ENCODE results near the gene CNTN1. TPM values are rescaled to one million over a fixed set of nuclear protein-coding genes. Genes with fewer than 3 reads are reported as not detected.

The CNTN1 gene
- total RNA-seq, 2 donors from 2014 or later = 0.44 to 0.68 TPM

DNA sequence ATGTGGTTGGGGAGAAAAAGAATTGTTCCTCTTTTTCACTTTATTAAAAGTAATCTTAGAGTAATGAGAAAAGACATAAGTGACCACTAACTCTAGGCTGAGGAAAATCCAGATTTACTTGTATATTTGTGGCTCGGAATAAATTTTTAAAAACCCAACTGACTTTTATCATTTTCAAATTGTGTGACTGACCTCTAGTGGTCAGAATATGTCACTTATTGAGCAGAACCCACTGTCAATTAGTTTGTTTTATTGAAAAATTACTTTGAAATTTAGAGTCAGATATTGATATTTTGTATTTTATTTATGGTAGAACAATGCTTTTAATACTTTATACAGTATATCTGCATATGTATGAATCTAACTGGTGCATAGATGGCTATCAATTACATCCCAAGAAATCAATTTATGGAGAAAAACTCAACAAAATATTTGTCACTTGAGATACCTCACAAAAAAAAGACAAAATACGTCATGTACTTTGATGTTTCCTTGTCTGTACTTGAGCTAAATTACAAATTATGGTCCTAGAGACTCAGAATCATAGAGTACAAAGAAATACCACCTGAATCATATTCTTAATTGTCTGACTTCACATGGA is 229.4 kb downstream of the CNTN1 start:
- no peak for DNase-seq
- no peak for ATAC-seq
- intact Hi-C loops (cut with DNase I) = loop anchor here in 1 of 2 donors (5.0 to 10.0 kb wide), 3 partner anchors 299 to 767 kb away; no protein-coding TSS in a partner anchor

DNA sequence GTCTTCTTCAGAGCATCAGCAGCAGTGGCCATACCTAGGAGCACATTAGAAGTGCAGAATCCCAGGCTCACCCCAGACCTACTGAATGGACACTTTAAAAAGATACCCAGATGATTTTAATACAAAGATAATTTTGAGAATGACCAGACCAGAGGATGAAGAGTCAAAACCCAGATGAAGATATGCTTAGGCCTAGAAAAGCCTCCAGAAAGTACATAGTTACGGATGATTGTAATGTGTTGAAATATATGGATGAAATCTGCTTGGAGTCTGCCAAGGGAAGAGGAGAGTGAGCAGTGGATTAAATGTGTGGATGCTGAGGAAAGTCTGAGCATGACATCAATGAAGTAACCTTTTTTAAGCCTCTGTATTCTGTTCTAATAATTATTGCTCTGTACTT is 245.7 kb downstream of the CNTN1 start:
- DNase-seq (no peak), ATAC-seq (no peak)
- intact Hi-C loops (cut with DNase I) = no loop called here

DNA sequence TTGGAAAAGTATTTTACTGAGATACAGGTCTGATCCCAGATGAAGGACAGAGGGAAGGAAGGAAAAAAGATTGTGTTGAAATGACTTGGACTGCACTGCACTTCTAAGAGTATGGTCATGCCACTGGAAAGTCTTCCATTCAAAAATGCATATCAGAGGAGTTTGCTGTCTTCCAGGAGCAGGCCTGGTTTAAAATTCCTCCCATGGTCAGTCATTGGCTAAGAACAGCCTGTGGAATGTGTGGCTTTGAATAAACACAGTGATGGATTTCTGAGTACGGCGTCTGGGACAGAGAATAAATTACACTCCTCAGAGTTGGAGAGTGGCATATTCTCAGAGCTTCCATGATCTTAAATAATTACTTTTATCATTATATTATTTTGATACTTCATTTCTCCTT is 250.1 kb downstream of the CNTN1 start:
- ATAC-seq (no peak), DNase-seq (no peak)
- intact Hi-C loops (cut with DNase I) = loop anchor here in 1 of 2 donors (10.0 kb wide), 1 partner anchor 1082 kb away; no protein-coding TSS in a partner anchor

GRCh38 chr12:40945772-40946171 is 253.5 kb downstream of the CNTN1 start:
- DNase-seq (no peak), ATAC-seq (no peak)
- intact Hi-C loops (cut with DNase I) = loop anchor here in 1 of 2 donors (10.0 kb wide), 1 partner anchor 1079 kb away; no protein-coding TSS in a partner anchor

GRCh38 chr12:40946612-40947194 is 254.5 kb downstream of the CNTN1 start:
- intact Hi-C loops (cut with DNase I) = loop anchor here in 1 of 2 donors (10.0 kb wide), 1 partner anchor 1078 kb away; no protein-coding TSS in a partner anchor
- ATAC-seq = no peak
- DNase-seq = no peak

- no peak for ATAC-seq
- no peak for DNase-seq
- intact Hi-C loops (cut with DNase I) = loop anchor here in 1 of 2 donors (10.0 kb wide), 1 partner anchor 1077 kb away; no protein-coding TSS in a partner anchor
Observed at GRCh38 chr12:40947797-40948196, 255.6 kb downstream of the CNTN1 start.

DNA sequence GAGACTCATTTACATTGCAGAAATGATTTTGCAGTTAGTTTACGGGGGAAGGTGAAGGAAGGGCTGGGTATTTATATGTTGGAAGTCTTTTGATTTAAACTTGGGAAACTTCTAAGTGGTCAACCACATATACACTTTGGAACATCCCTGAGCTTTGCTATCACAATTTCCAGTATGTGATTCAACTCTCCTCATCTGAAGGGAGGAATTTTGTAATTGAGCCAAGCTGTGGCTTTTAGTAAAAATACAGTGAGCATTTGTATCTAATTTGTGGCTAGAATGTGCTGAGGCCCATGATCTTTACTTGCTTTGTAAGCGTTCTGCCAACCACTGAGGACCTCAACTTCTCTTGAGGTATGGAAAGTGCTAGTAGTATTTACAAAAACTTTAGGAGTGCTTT is 260.8 kb downstream of the CNTN1 start:
- ATAC-seq = no peak

DNA sequence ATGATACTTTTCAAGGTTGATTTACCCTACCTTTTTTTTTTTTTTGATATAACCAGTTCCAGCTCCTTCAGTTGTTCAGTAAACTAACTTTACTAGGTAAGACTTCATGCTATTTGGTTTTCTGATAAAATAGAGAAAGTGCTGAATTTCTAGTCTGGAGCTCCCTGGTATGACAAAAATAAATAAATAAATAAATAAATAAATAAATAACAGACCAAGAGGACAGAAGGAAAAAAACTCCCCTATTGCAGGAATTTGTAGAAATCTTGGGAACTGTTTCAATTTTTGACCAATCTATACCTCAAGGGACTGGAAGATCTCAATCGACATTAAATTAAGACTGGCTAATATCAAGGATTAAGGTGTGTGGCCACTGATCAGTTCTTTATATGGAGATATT is 265.2 kb downstream of the CNTN1 start:
- ATAC-seq = no peak

More for the DNA sequence above, 260.8 kb downstream of the CNTN1 start:
- DNase-seq = no peak
- intact Hi-C loops (cut with DNase I) = no loop called here

GRCh38 chr12:40959041-40959440 is 266.8 kb downstream of the CNTN1 start:
- ATAC-seq = no peak
- no peak for DNase-seq
- intact Hi-C loops (cut with DNase I) = no loop called here

More for the DNA sequence above, 265.2 kb downstream of the CNTN1 start:
- DNase-seq = no peak
- intact Hi-C loops (cut with DNase I) = no loop called here

DNA sequence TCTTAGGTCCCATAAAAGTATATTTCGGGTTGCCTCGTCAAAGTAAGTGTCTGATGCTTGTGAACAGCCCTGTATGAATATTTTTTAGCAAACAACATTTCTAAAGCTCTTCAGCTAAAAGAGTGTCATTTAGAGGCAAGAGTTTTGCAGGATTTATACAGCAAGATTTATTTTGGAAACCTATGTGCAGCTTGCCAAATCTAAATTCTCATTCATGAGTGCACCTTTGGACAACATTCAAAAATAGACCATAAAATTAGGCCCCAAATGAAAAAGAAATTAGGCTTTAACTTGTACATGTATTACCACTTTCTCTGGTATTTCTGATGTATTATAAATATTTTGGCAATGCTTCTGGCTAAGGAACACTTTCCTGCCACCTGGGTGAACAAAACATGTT is 271.5 kb downstream of the CNTN1 start:
- ATAC-seq (no peak), DNase-seq (no peak)
- intact Hi-C loops (cut with DNase I) = no loop called here

- no peak for DNase-seq
- intact Hi-C loops (cut with DNase I) = no loop called here
- ATAC-seq = no peak
Observed at GRCh38 chr12:40969796-40970195, 277.6 kb downstream of the CNTN1 start.

- ATAC-seq (no peak), DNase-seq (no peak)
- intact Hi-C loops (cut with DNase I) = no loop called here
Observed at GRCh38 chr12:40970320-40970907, 278.2 kb downstream of the CNTN1 start.

DNA sequence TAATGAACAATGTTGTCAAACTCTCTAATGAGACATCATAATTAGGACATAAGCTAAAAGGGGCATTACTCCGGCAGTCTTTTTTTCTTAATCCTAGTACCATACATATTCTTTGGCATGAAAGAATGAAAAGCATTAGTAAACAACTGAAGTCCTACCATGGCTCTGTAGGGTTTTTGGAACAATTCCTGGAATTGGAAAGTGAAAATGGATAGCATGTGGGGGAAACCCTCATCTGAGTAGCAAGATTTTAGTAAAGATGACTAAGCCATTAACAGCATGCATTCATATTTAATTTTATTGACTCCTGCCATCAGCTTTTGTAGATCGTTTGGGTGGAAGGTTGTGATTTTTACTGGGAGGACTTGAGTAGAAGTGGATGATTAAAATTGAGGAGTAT is 279.7 kb downstream of the CNTN1 start:
- no peak for ATAC-seq
- no peak for DNase-seq
- intact Hi-C loops (cut with DNase I) = no loop called here

DNA sequence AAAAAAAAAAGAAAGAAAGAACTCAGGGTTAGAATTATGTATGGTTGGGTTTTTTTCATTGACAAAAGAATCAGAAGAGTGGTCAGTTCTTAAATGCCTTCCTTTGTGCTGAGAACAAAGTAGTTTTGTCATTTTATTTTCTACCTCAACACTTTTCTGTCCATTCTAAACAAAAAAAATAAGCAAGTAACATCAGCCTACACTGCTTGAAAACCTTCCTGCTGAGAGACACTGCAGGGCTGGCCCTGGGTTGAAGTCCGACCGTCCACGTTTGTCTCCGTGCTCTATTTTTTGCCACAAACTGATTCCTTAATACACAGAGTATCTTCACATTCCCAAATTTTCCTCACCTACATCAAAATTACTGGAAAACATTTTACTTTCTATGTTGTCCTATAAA is 284.3 kb downstream of the CNTN1 start:
- ATAC-seq (no peak), DNase-seq (no peak)
- intact Hi-C loops (cut with DNase I) = no loop called here

- DNase-seq (no peak), ATAC-seq (no peak)
- intact Hi-C loops (cut with DNase I) = no loop called here
Observed at GRCh38 chr12:40980427-40980961, 288.3 kb downstream of the CNTN1 start.

DNA sequence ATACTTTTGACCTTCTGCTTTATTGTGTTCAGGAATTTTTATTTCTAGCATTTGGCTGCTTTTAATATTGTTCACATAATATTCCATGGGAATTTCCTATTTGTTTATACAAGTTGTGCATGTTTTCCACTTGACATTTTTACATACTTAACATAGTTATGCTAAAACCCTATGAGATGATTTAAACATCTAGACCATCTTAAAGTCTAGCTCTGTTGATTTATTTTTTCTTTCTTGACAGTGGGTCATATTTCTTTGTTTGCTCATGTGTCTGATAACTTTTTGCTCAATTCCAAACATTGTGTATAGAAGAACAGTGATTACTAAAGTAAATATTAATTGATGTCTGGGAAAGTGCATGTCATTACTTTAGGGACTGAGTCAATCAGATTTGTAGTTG is 293.8 kb downstream of the CNTN1 start:
- DNase-seq (no peak), ATAC-seq (no peak)
- intact Hi-C loops (cut with DNase I) = no loop called here

- DNase-seq (no peak), ATAC-seq (no peak)
- intact Hi-C loops (cut with DNase I) = no loop called here
Observed at GRCh38 chr12:40988355-40988754, 296.1 kb downstream of the CNTN1 start.

GRCh38 chr12:40988824-40989223 is 296.6 kb downstream of the CNTN1 start:
- intact Hi-C loops (cut with DNase I) = no loop called here
- DNase-seq = no peak
- ATAC-seq = no peak

DNA sequence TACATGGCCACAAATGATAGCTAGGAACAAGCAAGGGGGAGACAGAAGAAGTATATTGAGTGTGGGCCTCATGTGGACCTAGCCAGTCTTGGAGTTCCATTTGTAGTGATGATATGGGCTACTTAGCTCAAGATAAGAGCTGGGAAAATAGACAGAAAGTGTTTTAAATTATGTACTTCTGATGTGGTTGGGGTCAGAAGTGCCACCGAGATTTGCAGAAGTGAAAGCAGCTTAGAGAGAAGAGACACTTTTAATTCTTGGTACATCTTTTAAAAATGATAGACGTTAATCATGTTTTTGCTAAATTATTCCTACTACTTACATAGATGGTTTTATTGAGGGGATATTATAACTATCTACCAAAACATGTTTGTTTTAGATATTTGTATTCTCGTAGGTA is 297.5 kb downstream of the CNTN1 start:
- intact Hi-C loops (cut with DNase I) = no loop called here
- ATAC-seq = no peak
- DNase-seq = no peak

- ATAC-seq = no peak
- DNase-seq = no peak
- intact Hi-C loops (cut with DNase I) = no loop called here
Observed at GRCh38 chr12:40992158-40992557, 299.9 kb downstream of the CNTN1 start.

Data from left cardiac atrium (tissue), 4 donors.